Activated T-cell treated with anti-CD3 and anti-CD28 coated beads, Interleukin-2, amount 50 U/mL, for 24 hours (primary cell): ENCODE measurements around the gene HELT.

Source experiments
- DNase-seq: peaks from one replicate; pipeline ENCODE4 v3.0.0-alpha.2; 2020
- H3K27ac Mint-ChIP-seq: 2 replicates; pipeline ENCODE4 v1.8.0; 2020; ENCODE audit warnings: mild to moderate bottlenecking, mixed read lengths
- H3K27me3 Mint-ChIP-seq: 2 replicates; pipeline ENCODE4 v1.8.0; 2020; ENCODE audit warnings: mixed read lengths
- H3K36me3 Mint-ChIP-seq: 2 replicates; pipeline ENCODE4 v1.8.0; 2020; ENCODE audit warnings: low read depth, mixed read lengths
- H3K4me1 Mint-ChIP-seq: 2 replicates; pipeline ENCODE4 v1.8.0; 2020; ENCODE audit warnings: low read depth, mixed read lengths
- H3K4me3 Mint-ChIP-seq: 2 replicates; pipeline ENCODE4 v1.8.0; 2020; ENCODE audit warnings: mild to moderate bottlenecking, moderate library complexity, mixed read lengths
- H3K9me3 Mint-ChIP-seq: 2 replicates; pipeline ENCODE4 v1.8.0; 2020; ENCODE audit warnings: mixed read lengths

Gene HELT

GRCh38 chr4:185016946-185017758, 1.1 kb upstream of the HELT start:
- DNase-seq = no peak
- Mint-ChIP-seq H3K27me3 (peaks cover 92% of the 10 kb centered on the region), H3K36me3 (no peaks in the 10 kb centered on the region), H3K4me3 (no peak overlapping the region), H3K27ac (no peak overlapping the region), H3K4me1 (peaks cover 25% of the 10 kb centered on the region), H3K9me3 (no peaks in the 10 kb centered on the region)

GRCh38 chr4:185018834-185019455, 655 bp downstream of the HELT start:
- H3K27ac Mint-ChIP-seq = no peak overlapping the region
- no peak overlapping the region for H3K4me3 Mint-ChIP-seq

GRCh38 chr4:185019456-185020292, 1.4 kb downstream of the HELT start:
- H3K27me3 Mint-ChIP-seq = peaks cover 94% of the 10 kb centered on the region
- H3K4me3 Mint-ChIP-seq = no peak overlapping the region
- peaks cover 27% of the 10 kb centered on the region for H3K4me1 Mint-ChIP-seq
- H3K36me3 Mint-ChIP-seq = no peaks in the 10 kb centered on the region
- H3K27ac Mint-ChIP-seq = no peak overlapping the region
- no peaks in the 10 kb centered on the region for H3K9me3 Mint-ChIP-seq
- DNase-seq = no peak

More at GRCh38 chr4:185018834-185019455, 655 bp downstream of the HELT start:
- Mint-ChIP-seq H3K9me3 (no peaks in the 10 kb centered on the region), H3K4me1 (peaks cover 27% of the 10 kb centered on the region), H3K36me3 (no peaks in the 10 kb centered on the region), H3K27me3 (peaks cover 94% of the 10 kb centered on the region)
- no peak for DNase-seq

GRCh38 chr4:185020293-185020808, 2.1 kb downstream of the HELT start:
- H3K4me3 Mint-ChIP-seq = no peak overlapping the region
- H3K27me3 Mint-ChIP-seq = peaks cover 94% of the 10 kb centered on the region
- peaks cover 27% of the 10 kb centered on the region for H3K4me1 Mint-ChIP-seq
- H3K27ac Mint-ChIP-seq = no peak overlapping the region
- DNase-seq = no peak
- no peaks in the 10 kb centered on the region for H3K36me3 Mint-ChIP-seq
- H3K9me3 Mint-ChIP-seq = no peaks in the 10 kb centered on the region

GRCh38 chr4:185020863-185021761, 2.8 kb downstream of the HELT start:
- H3K27me3 Mint-ChIP-seq = peaks cover 90% of the 10 kb centered on the region
- peaks cover 27% of the 10 kb centered on the region for H3K4me1 Mint-ChIP-seq
- H3K9me3 Mint-ChIP-seq = no peaks in the 10 kb centered on the region
- DNase-seq = no peak
- H3K4me3 Mint-ChIP-seq = no peak overlapping the region
- no peak overlapping the region for H3K27ac Mint-ChIP-seq
- no peaks in the 10 kb centered on the region for H3K36me3 Mint-ChIP-seq

GRCh38 chr4:185023471-185023870, 5.2 kb downstream of the HELT start:
- Mint-ChIP-seq H3K4me1 (peaks cover 21% of the 10 kb centered on the region), H3K27me3 (peaks cover 84% of the 10 kb centered on the region), H3K4me3 (no peak overlapping the region), H3K27ac (no peak overlapping the region), H3K9me3 (no peaks in the 10 kb centered on the region), H3K36me3 (no peaks in the 10 kb centered on the region)
- no peak for DNase-seq

- Mint-ChIP-seq H3K27ac (no peak overlapping the region), H3K9me3 (no peaks in the 10 kb centered on the region), H3K4me3 (no peak overlapping the region), H3K36me3 (no peaks in the 10 kb centered on the region), H3K4me1 (no peaks in the 10 kb centered on the region), H3K27me3 (peaks cover 53% of the 10 kb centered on the region)
- DNase-seq = no peak
These were observed 10.3 kb downstream of the HELT start for GRCh38 chr4:185028625-185029024.

GRCh38 chr4:185031611-185032010, 13.3 kb downstream of the HELT start:
- Mint-ChIP-seq H3K27ac (no peak overlapping the region), H3K4me3 (no peak overlapping the region), H3K9me3 (no peaks in the 10 kb centered on the region), H3K27me3 (peaks cover 27% of the 10 kb centered on the region), H3K4me1 (no peaks in the 10 kb centered on the region), H3K36me3 (no peaks in the 10 kb centered on the region)
- DNase-seq = no peak

GRCh38 chr4:185033072-185033471, 14.8 kb downstream of the HELT start:
- no peak overlapping the region for H3K4me3 Mint-ChIP-seq
- no peaks in the 10 kb centered on the region for H3K4me1 Mint-ChIP-seq
- H3K36me3 Mint-ChIP-seq = no peaks in the 10 kb centered on the region
- peaks cover 26% of the 10 kb centered on the region for H3K27me3 Mint-ChIP-seq
- H3K27ac Mint-ChIP-seq = no peak overlapping the region
- H3K9me3 Mint-ChIP-seq = no peaks in the 10 kb centered on the region
- DNase-seq = no peak

- no peak overlapping the region for H3K27ac Mint-ChIP-seq
- DNase-seq = no peak
- H3K27me3 Mint-ChIP-seq = peaks cover 25% of the 10 kb centered on the region
- no peaks in the 10 kb centered on the region for H3K36me3 Mint-ChIP-seq
- no peak overlapping the region for H3K4me3 Mint-ChIP-seq
- H3K4me1 Mint-ChIP-seq = no peaks in the 10 kb centered on the region
- H3K9me3 Mint-ChIP-seq = no peaks in the 10 kb centered on the region
These were observed 15.7 kb downstream of the HELT start for GRCh38 chr4:185033950-185034349.

GRCh38 chr4:185035284-185035683, 17.0 kb downstream of the HELT start:
- H3K27ac Mint-ChIP-seq = no peak overlapping the region
- no peak for DNase-seq
- no peak overlapping the region for H3K4me3 Mint-ChIP-seq
- peaks cover 21% of the 10 kb centered on the region for H3K27me3 Mint-ChIP-seq
- H3K36me3 Mint-ChIP-seq = no peaks in the 10 kb centered on the region
- H3K4me1 Mint-ChIP-seq = peaks cover 6% of the 10 kb centered on the region
- no peaks in the 10 kb centered on the region for H3K9me3 Mint-ChIP-seq

- DNase-seq = no peak
- H3K27ac Mint-ChIP-seq = no peak overlapping the region
These were observed 17.7 kb downstream of the HELT start for GRCh38 chr4:185036019-185036418.

GRCh38 chr4:185036842-185037241, 18.6 kb downstream of the HELT start:
- Mint-ChIP-seq H3K27ac (no peak overlapping the region), H3K9me3 (no peaks in the 10 kb centered on the region), H3K4me3 (no peak overlapping the region), H3K36me3 (no peaks in the 10 kb centered on the region), H3K4me1 (peaks cover 6% of the 10 kb centered on the region), H3K27me3 (peaks cover 17% of the 10 kb centered on the region)
- no peak for DNase-seq

More at GRCh38 chr4:185036019-185036418, 17.7 kb downstream of the HELT start:
- no peaks in the 10 kb centered on the region for H3K9me3 Mint-ChIP-seq
- no peak overlapping the region for H3K4me3 Mint-ChIP-seq
- no peaks in the 10 kb centered on the region for H3K36me3 Mint-ChIP-seq
- peaks cover 21% of the 10 kb centered on the region for H3K27me3 Mint-ChIP-seq
- H3K4me1 Mint-ChIP-seq = peaks cover 6% of the 10 kb centered on the region
